ENCODE results near the gene RRP1.

Gene RRP1

GRCh38 chr21:43778469-43779335 lies 10.7 kb upstream of the RRP1 start:
- no peak for DNase-seq

GRCh38 chr21:43779660-43780059 lies 9.7 kb upstream of the RRP1 start:
- DNase-seq: no peak

GRCh38 chr21:43781846-43782245 lies 7.5 kb upstream of the RRP1 start:
- no peak for DNase-seq

- DNase-seq: no peak
Measured at GRCh38 chr21:43782431-43783097, 6.8 kb upstream of the RRP1 start.

- DNase-seq: no peak
Measured at GRCh38 chr21:43783098-43783700, 6.2 kb upstream of the RRP1 start.

GRCh38 chr21:43785134-43785533 lies 4.2 kb upstream of the RRP1 start:
- DNase-seq: no peak

GRCh38 chr21:43786300-43786806 lies 3.0 kb upstream of the RRP1 start:
- peak; percentile 24 for DNase-seq

GRCh38 chr21:43786807-43787440 lies 2.5 kb upstream of the RRP1 start:
- DNase-seq: no peak

- no peak for DNase-seq
Measured at GRCh38 chr21:43790010-43790524, 690 bp downstream of the RRP1 start.

GRCh38 chr21:43792406-43792805 lies 3.0 kb downstream of the RRP1 start:
- no peak for DNase-seq

- no peak for DNase-seq
Measured at GRCh38 chr21:43793243-43793642, 3.9 kb downstream of the RRP1 start.

GRCh38 chr21:43794311-43794710 lies 4.9 kb downstream of the RRP1 start:
- no peak for DNase-seq

- DNase-seq: no peak
Measured at GRCh38 chr21:43794857-43795256, 5.5 kb downstream of the RRP1 start.

GRCh38 chr21:43797415-43797814 lies 8.0 kb downstream of the RRP1 start:
- DNase-seq: no peak

- no peak for DNase-seq
Measured at GRCh38 chr21:43797925-43798715, 8.7 kb downstream of the RRP1 start.

GRCh38 chr21:43799301-43799840 lies 10.0 kb downstream of the RRP1 start:
- no peak for DNase-seq

- DNase-seq: no peak
Measured at GRCh38 chr21:43800124-43800523, 10.7 kb downstream of the RRP1 start.

GRCh38 chr21:43800566-43800965 lies 11.2 kb downstream of the RRP1 start:
- no peak for DNase-seq

GRCh38 chr21:43801006-43801783 lies 11.8 kb downstream of the RRP1 start:
- no peak for DNase-seq

GRCh38 chr21:43802713-43803313 lies 13.4 kb downstream of the RRP1 start:
- DNase-seq: no peak
